CD14-positive monocyte (primary cell): ENCODE results near the gene VSIG1. TPM values are rescaled to one million over a fixed set of nuclear protein-coding genes. Genes with fewer than 3 reads are reported as not detected.

Experiments
- DNase-seq, 3 donors: peaks; one replicate each; pipeline ENCODE4 v3.0.0-alpha.2; 2011 to 2022
- H2AFZ ChIP-seq: 2 replicates; pipeline ENCODE4 v1.6.0; 2012; ENCODE audit warnings: mild to moderate bottlenecking, low read depth, low read length, inconsistent platforms; ENCODE audit not compliant: insufficient read depth, poor library complexity, severe bottlenecking
- H3K27ac ChIP-seq, 2 donors: 1 replicate in 1 of 2; 2 replicates in 1 of 2; pipeline ENCODE4 v1.5.1; 2012 to 2013; ENCODE audit warnings: low read length in 2 of 2, control low read depth in 1 of 2, inconsistent platforms in 1 of 2, low read depth in 1 of 2, mild to moderate bottlenecking in 1 of 2
- H3K27me3 ChIP-seq, 2 donors: one replicate each; pipeline versions ENCODE4 v1.6.0 to v1.6.1; 2011 to 2013; ENCODE audit warnings: low read length in 2 of 2; ENCODE audit not compliant: control insufficient read depth in 2 of 2, insufficient read depth in 2 of 2
- H3K36me3 ChIP-seq, 2 donors: replicated peaks in 1 of 2; 1 replicate in 1 of 2; 2 replicates in 1 of 2; pipeline versions ENCODE4 v1.5.1 to v1.6.1; 2012 to 2013; ENCODE audit warnings: low read length in 2 of 2, control low read depth in 1 of 2, inconsistent platforms in 1 of 2, mild to moderate bottlenecking in 1 of 2; ENCODE audit not compliant: insufficient read depth in 2 of 2, control insufficient read depth in 1 of 2
- H3K4me1 ChIP-seq, 2 donors: 1 replicate in 1 of 2; 2 replicates in 1 of 2; pipeline versions ENCODE4 v1.5.1 to v1.6.1; 2012 to 2013; ENCODE audit warnings: low read length in 2 of 2, control low read depth in 1 of 2, inconsistent platforms in 1 of 2, mild to moderate bottlenecking in 1 of 2, moderate library complexity in 1 of 2; ENCODE audit not compliant: insufficient read depth in 2 of 2, control insufficient read depth in 1 of 2
- H3K4me2 ChIP-seq: replicated peaks from 2 replicates; pipeline ENCODE3; 2012; ENCODE audit warnings: low read length, moderate library complexity, mild to moderate bottlenecking; ENCODE audit not compliant: poor library complexity, severe bottlenecking; ENCODE audit errors: extremely low read depth
- H3K4me3 ChIP-seq, 3 experiments: fragments of 200-600 bp in 1 of 3; sonication (generic) in 1 of 3; replicated peaks in 1 of 3; 1 replicate in 2 of 3; 2 replicates in 1 of 3; pipeline ENCODE4 v1.5.1; 2011 to 2013; ENCODE audit warnings: low read length in 3 of 3, mild to moderate bottlenecking in 3 of 3, control low read depth in 2 of 3, low read depth in 2 of 3, inconsistent platforms in 1 of 3, moderate library complexity in 1 of 3
- H3K79me2 ChIP-seq: 2 replicates; pipeline ENCODE4 v1.6.0; 2012; ENCODE audit warnings: mild to moderate bottlenecking, control low read depth, inconsistent platforms, low read length, moderate library complexity; ENCODE audit not compliant: insufficient read depth
- H3K9ac ChIP-seq: 2 replicates; pipeline ENCODE4 v1.6.0; 2017; ENCODE audit warnings: low read length, mild to moderate bottlenecking; ENCODE audit not compliant: insufficient read depth, poor library complexity, severe bottlenecking
- H3K9me3 ChIP-seq, 2 donors: replicated peaks in 1 of 2; 1 replicate in 1 of 2; 2 replicates in 1 of 2; pipeline versions ENCODE4 v1.5.1 to v1.6.1; 2012 to 2013; ENCODE audit warnings: low read length in 2 of 2, control low read depth in 1 of 2; ENCODE audit not compliant: control insufficient read depth in 1 of 2, insufficient read depth in 1 of 2
- H4K20me1 ChIP-seq: 2 replicates; pipeline ENCODE4 v1.6.0; 2012; ENCODE audit warnings: mild to moderate bottlenecking, low read length, control low read depth, moderate library complexity; ENCODE audit not compliant: insufficient read depth
- H3K27ac Mint-ChIP-seq, 7 donors: one replicate each; pipeline ENCODE4 v1.8.0; 2020; ENCODE audit warnings: mild to moderate bottlenecking in 7 of 7, mixed read lengths in 7 of 7, moderate library complexity in 6 of 7, inconsistent platforms in 2 of 7
- H3K27me3 Mint-ChIP-seq, 3 donors: one replicate each; pipeline ENCODE4 v1.8.0; 2021 to 2022; ENCODE audit warnings: low read depth in 3 of 3, mild to moderate bottlenecking in 3 of 3, mixed read lengths in 3 of 3, moderate library complexity in 3 of 3, inconsistent platforms in 1 of 3
- H3K36me3 Mint-ChIP-seq, 2 donors: one replicate each; pipeline ENCODE4 v1.8.0; 2020; ENCODE audit warnings: mixed read lengths in 2 of 2, inconsistent platforms in 1 of 2, mild to moderate bottlenecking in 1 of 2
- H3K4me1 Mint-ChIP-seq: one replicate; pipeline ENCODE4 v1.8.0; 2020; ENCODE audit warnings: mild to moderate bottlenecking, mixed read lengths
- H3K4me3 Mint-ChIP-seq, 2 donors: one replicate each; pipeline ENCODE4 v1.8.0; 2020; ENCODE audit warnings: mild to moderate bottlenecking in 2 of 2, mixed read lengths in 2 of 2, moderate library complexity in 1 of 2
- H3K9me3 Mint-ChIP-seq, 7 donors: one replicate each; pipeline ENCODE4 v1.8.0; 2020 to 2022; ENCODE audit warnings: mixed read lengths in 7 of 7, mild to moderate bottlenecking in 6 of 7, moderate library complexity in 6 of 7, inconsistent platforms in 2 of 7
- WGBS: methylation state at CpG from one replicate; pipeline ENCODE4 v1.1.5; 2013; ENCODE audit warnings: missing lambda C conversion rate; ENCODE audit not compliant: insufficient coverage; 5-methylcytosine and 5-hydroxymethylcytosine counted together
- intact Hi-C, 2 donors: fragments of 100-400 bp; cut with micrococcal nuclease; formaldehyde crosslinking; loops; one replicate each; pipeline versions ENCODE4 v1.15.0 to v1.15.1; 2023
- polyA plus RNA-seq, 3 donors: library from polyadenylated mRNA; depleted of rRNA in 1 of 3; unstranded in 2 of 3; stranded (reverse) in 1 of 3; fragments of 300-500 nt in 2 of 3; fragments of >200 nt in 1 of 3; fragmentation: Illumina TruSeq in 2 of 3; gene quantifications; 1 replicate in 2 of 3; 2 replicates in 1 of 3; pipeline ENCODE4 v1.2.3, GENCODE V29; 2012 to 2021
- TF ChIP-seq, protein P1 (sequence below): fragments of 200-600 bp; IDR thresholded peaks from one replicate; pipeline ENCODE4 v1.8.0; 2022; ENCODE audit warnings: antibody characterized with exemption, mild to moderate bottlenecking

VSIG1 gene
- polyA plus RNA-seq, 3 donors = not detected

DNA sequence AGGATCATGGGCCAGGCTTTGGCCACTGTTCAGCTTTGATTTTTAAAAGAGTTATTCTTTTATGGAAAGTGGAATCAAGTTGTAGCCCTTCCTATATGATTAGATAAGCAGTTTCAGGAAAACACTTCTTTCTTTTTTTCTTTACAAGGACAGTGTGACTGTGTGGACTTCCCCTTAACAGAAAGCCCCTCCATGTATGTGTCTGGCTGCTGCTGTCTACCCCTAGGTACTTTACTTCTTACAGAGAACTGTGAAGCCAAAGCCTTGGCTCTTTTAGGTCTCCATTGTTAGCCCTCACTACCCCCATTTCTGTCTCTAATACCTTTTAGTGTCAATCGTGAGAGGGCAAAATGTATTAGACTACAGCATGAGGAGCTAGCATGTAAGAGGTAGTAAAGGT lies 19.1 kb downstream of the VSIG1 start:
- no peak overlapping the region for H3K4me3 ChIP-seq
- no peak for DNase-seq
- Mint-ChIP-seq H3K27ac (no peak overlapping the region), H3K27me3 (peaks cover 0 to 8% (median 3%) of the 10 kb centered on the region in 3 donors), H3K36me3 (no peaks in the 10 kb centered on the region), H3K9me3 (peaks cover 0 to 2% (median 0%) of the 10 kb centered on the region in 7 donors), H3K4me3 (no peak overlapping the region), H3K4me1 (no peaks in the 10 kb centered on the region)
- no peak overlapping the region for H3K4me2 ChIP-seq
- no peaks in the 10 kb centered on the region for H3K9me3 ChIP-seq
- intact Hi-C loops = no loop called here
- TF ChIP-seq, protein P1, sequence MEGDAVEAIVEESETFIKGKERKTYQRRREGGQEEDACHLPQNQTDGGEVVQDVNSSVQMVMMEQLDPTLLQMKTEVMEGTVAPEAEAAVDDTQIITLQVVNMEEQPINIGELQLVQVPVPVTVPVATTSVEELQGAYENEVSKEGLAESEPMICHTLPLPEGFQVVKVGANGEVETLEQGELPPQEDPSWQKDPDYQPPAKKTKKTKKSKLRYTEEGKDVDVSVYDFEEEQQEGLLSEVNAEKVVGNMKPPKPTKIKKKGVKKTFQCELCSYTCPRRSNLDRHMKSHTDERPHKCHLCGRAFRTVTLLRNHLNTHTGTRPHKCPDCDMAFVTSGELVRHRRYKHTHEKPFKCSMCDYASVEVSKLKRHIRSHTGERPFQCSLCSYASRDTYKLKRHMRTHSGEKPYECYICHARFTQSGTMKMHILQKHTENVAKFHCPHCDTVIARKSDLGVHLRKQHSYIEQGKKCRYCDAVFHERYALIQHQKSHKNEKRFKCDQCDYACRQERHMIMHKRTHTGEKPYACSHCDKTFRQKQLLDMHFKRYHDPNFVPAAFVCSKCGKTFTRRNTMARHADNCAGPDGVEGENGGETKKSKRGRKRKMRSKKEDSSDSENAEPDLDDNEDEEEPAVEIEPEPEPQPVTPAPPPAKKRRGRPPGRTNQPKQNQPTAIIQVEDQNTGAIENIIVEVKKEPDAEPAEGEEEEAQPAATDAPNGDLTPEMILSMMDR = no peak
- H3K27ac ChIP-seq = no peak overlapping the region
- no peaks in the 10 kb centered on the region for H3K79me2 ChIP-seq
- WGBS = no CpG with 5 or more reads among the region's 1 CpG
- H3K36me3 ChIP-seq = no peaks in the 10 kb centered on the region
- H2AFZ ChIP-seq = no peak overlapping the region
- no peak overlapping the region for H3K9ac ChIP-seq
- H3K27me3 ChIP-seq = peaks cover 0 to 3% of the 10 kb centered on the region in 2 donors
- H3K4me1 ChIP-seq = no peaks in the 10 kb centered on the region
- H4K20me1 ChIP-seq = no peaks in the 10 kb centered on the region

DNA sequence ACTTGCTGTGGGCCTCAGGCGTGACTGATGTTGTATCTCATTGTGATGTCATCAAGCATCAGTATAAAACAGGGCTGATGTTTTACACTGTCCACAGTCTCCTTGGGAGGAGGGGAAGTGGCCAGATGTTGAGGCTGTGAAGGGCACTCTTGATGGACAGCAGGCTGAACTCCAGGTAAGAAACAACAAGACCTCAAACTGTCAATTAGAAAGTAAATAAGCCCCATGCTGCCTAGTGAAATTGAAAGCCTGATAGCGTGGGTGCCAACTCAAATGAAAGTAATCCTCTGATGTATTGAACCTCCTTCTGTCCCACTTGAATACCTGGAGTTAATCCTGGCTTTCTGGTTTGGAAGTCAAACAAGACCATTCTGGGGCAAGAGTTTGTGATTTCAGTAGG lies 19.7 kb downstream of the VSIG1 start:
- H3K4me2 ChIP-seq = no peak overlapping the region
- H3K4me1 ChIP-seq = no peaks in the 10 kb centered on the region
- no peaks in the 10 kb centered on the region for H3K79me2 ChIP-seq
- H3K27me3 Mint-ChIP-seq = peaks cover 0 to 9% (median 3%) of the 10 kb centered on the region in 3 donors
- intact Hi-C loops = no loop called here
- no peak overlapping the region for H3K27ac Mint-ChIP-seq
- peaks cover 0 to 3% of the 10 kb centered on the region in 2 donors for H3K27me3 ChIP-seq
- no peak overlapping the region for H3K4me3 Mint-ChIP-seq
- H3K9ac ChIP-seq = no peak overlapping the region
- no CpG with 5 or more reads among the region's 2 CpGs for whole genome bisulfite sequencing
- no peaks in the 10 kb centered on the region for H3K4me1 Mint-ChIP-seq
- H3K36me3 ChIP-seq = no peaks in the 10 kb centered on the region
- no peaks in the 10 kb centered on the region for H3K9me3 ChIP-seq
- no peaks in the 10 kb centered on the region for H3K36me3 Mint-ChIP-seq
- H3K4me3 ChIP-seq = no peak overlapping the region
- no peak for DNase-seq
- TF ChIP-seq, protein P1 = no peak
- no peaks in the 10 kb centered on the region for H4K20me1 ChIP-seq
- peaks cover 0 to 2% (median 0%) of the 10 kb centered on the region in 7 donors for H3K9me3 Mint-ChIP-seq
- no peak overlapping the region for H2AFZ ChIP-seq
- no peak overlapping the region for H3K27ac ChIP-seq
